GM12878 (cell line): ENCODE measurements around the gene CCSER1. TPM values are rescaled to one million over a fixed set of nuclear protein-coding genes. Genes with fewer than 3 reads are reported as not detected.

ENCODE experiments used
- CEBPZ ChIP-seq: fragments of 150-350 bp; IDR thresholded peaks from 2 replicates; pipeline ENCODE4 v1.6.1; 2016; ENCODE audit warnings: low read depth, low read length
- DPF2 ChIP-seq: fragments of 450-650 bp; IDR thresholded peaks from 2 replicates; pipeline ENCODE4 v1.6.1; 2017; ENCODE audit warnings: mild to moderate bottlenecking
- HDAC2 ChIP-seq: fragments of 200-600 bp; sonication (generic); IDR thresholded peaks from 2 replicates; pipeline ENCODE4 v1.6.1; 2017
- HDAC6 ChIP-seq: fragments of 200-600 bp; sonication (generic); IDR thresholded peaks from one replicate; pipeline ENCODE4 v1.8.0; 2017; ENCODE audit warnings: antibody characterized with exemption; ENCODE audit not compliant: unreplicated experiment
- JUND ChIP-seq: IDR thresholded peaks from 2 replicates; pipeline ENCODE4 v1.6.1; 2012; ENCODE audit warnings: low read depth, mild to moderate bottlenecking, low read length, improper control_type of control experiment, moderate library complexity
- MYC ChIP-seq: IDR thresholded peaks from 2 replicates; pipeline ENCODE4 v1.6.1; 2011; ENCODE audit warnings: mild to moderate bottlenecking, low read length, moderate library complexity, inconsistent platforms; ENCODE audit not compliant: insufficient read depth, insufficient replicate concordance, insufficient read length, severe bottlenecking
- NRF1 ChIP-seq: conservative IDR thresholded peaks from 2 replicates; pipeline ENCODE4 v1.6.1; 2011; ENCODE audit warnings: mild to moderate bottlenecking, low read depth, low read length, improper control_type of control experiment
- POLR2AphosphoS5 ChIP-seq: IDR thresholded peaks from 2 replicates; pipeline ENCODE4 v1.6.1; 2011; ENCODE audit warnings: mild to moderate bottlenecking, low read length, inconsistent platforms
- RELA ChIP-seq: fragments of 450-650 bp; IDR thresholded peaks from 2 replicates; pipeline ENCODE4 v1.8.0; 2014; ENCODE audit warnings: borderline replicate concordance; ENCODE audit not compliant: partially characterized antibody
- TCF12 ChIP-seq: IDR thresholded peaks from 2 replicates; pipeline ENCODE4 v1.6.1; 2011; ENCODE audit warnings: low read depth, mild to moderate bottlenecking, low read length
- ZBTB40 ChIP-seq: fragments of 450-650 bp; IDR thresholded peaks from 2 replicates; pipeline ENCODE4 v1.6.1; 2016; ENCODE audit warnings: mild to moderate bottlenecking, moderate library complexity, borderline replicate concordance
- ZNF592 ChIP-seq: fragments of 450-650 bp; IDR thresholded peaks from 2 replicates; pipeline ENCODE4 v1.6.1; 2017; ENCODE audit warnings: mild to moderate bottlenecking, moderate library complexity
- ZNF687 ChIP-seq: fragments of 450-650 bp; IDR thresholded peaks from 2 replicates; pipeline ENCODE4 v1.6.1; 2017; ENCODE audit warnings: mild to moderate bottlenecking, moderate library complexity
- polyA plus RNA-seq, 11 experiments: library from polyadenylated mRNA; depleted of rRNA in 4 of 11; unstranded in 6 of 11; stranded (reverse) in 5 of 11; fragments of >200 nt; fragmentation: Nextera tagmentation in 4 of 11; fragmentation: Illumina TruSeq in 1 of 11; extraction: Ambion mirVana in 4 of 11; extraction: Trizol in 1 of 11; gene quantifications; 1 replicate in 1 of 11; 2 replicates in 10 of 11; pipeline versions ENCODE4 v1.2.1 to v1.2.3, GENCODE V29; 2011 to 2016; ENCODE audit warnings: inconsistent platforms in 2 of 11, missing spikeins in 2 of 11, low read depth in 1 of 11
- total RNA-seq, 4 experiments: library from RNA; depleted of rRNA in 3 of 4; stranded (reverse); fragments of >200 nt in 3 of 4; fragmentation: Illumina TruSeq in 1 of 4; extraction: Trizol in 1 of 4; gene quantifications; 2 replicates each; pipeline versions ENCODE4 v1.2.1 to v1.2.3, GENCODE V29; 2013 to 2021

Gene CCSER1
- total and polyA plus RNA-seq, 10 of the 15 experiments (the other 5 are each of a cell fraction or from before 2014, with no cell fraction given): 0.22 to 2.7 (median 1.0) TPM

GRCh38 chr4:90842960-90843359 is 715.8 kb downstream of the CCSER1 start (continued):
- no peak for TF ChIP-seq CEBPZ
- TF ChIP-seq ZNF592: no peak
- no peak for TF ChIP-seq HDAC2
- no peak for TF ChIP-seq MYC
- TF ChIP-seq POLR2AphosphoS5: no peak
- TF ChIP-seq HDAC6: no peak
- no peak for TF ChIP-seq RELA
- TF ChIP-seq DPF2: peak; percentile 46; the same call in 1 of the 2 replicates
- no peak for TF ChIP-seq ZBTB40
- TF ChIP-seq JUND: peak; percentile 55; the same call in 1 of the 2 replicates
- no peak for TF ChIP-seq ZNF687
- TF ChIP-seq TCF12: no peak
- no peak for TF ChIP-seq NRF1
